Measurements from ENCODE around the gene GPR42. TPM values are rescaled to one million over a fixed set of nuclear protein-coding genes. Genes with fewer than 3 reads are reported as not detected.

The GPR42 gene
- total RNA-seq, 1 experiment from 2014 or later, result not detected

- Histone ChIP-seq H3K27ac (ENCODE audit: low read depth, low read length, poor library complexity, severe bottlenecking) (no peak overlapping the region), H3K9me3 (ENCODE audit: low read depth, low read length, poor library complexity, severe bottlenecking) (peaks cover 5% of the 10 kb centered on the region), H3K27me3 (replicated peaks; ENCODE audit: insufficient read depth, low read depth, low read length, poor library complexity) (peaks cover 5% of the 10 kb centered on the region), H3K36me3 (ENCODE audit: insufficient read depth, low read length, poor library complexity, severe bottlenecking) (no peaks in the 10 kb centered on the region), H3K4me3 (ENCODE audit: low read depth, low read length, poor library complexity, severe bottlenecking) (no peak overlapping the region), H3K4me1 (ENCODE audit: insufficient read depth, low read length, poor library complexity, severe bottlenecking) (peaks cover 4% of the 10 kb centered on the region)
- ChIA-PET POLR2A (ENCODE audit: low non-redundant PET) (no interaction called here), CTCF (no interaction called here)
- BruUV-seq (replicated peaks), result no TSS peak
- no peak for DNase-seq (ENCODE audit: low spot score)
- intact Hi-C loops (cut with micrococcal nuclease; ENCODE audit: unreplicated experiment), result no loop called here
- no peak for TF ChIP-seq CTCF (conservative IDR thresholded peaks at IDR 0.05; ENCODE audit: low read depth, low read length)
- no peak for TF ChIP-seq EZH2 (IDR thresholded peaks at IDR 0.05; ENCODE audit: borderline replicate concordance, low read depth, low read length, poor library complexity, severe bottlenecking)
Observed at GRCh38 chr19:35380450-35381124, 9.7 kb downstream of the GPR42 start.

- TF ChIP-seq CTCF (conservative IDR thresholded peaks at IDR 0.05; ENCODE audit: low read depth, low read length) (no peak), EZH2 (IDR thresholded peaks at IDR 0.05; ENCODE audit: borderline replicate concordance, low read depth, low read length, poor library complexity, severe bottlenecking) (no peak)
- no peak for DNase-seq (ENCODE audit: low spot score)
- H3K9me3 ChIP-seq (ENCODE audit: low read depth, low read length, poor library complexity, severe bottlenecking), result peaks cover 11% of the 10 kb centered on the region
- peaks cover 5% of the 10 kb centered on the region for H3K27me3 ChIP-seq (replicated peaks; ENCODE audit: insufficient read depth, low read depth, low read length, poor library complexity)
- ChIA-PET POLR2A (ENCODE audit: low non-redundant PET) (no interaction called here), CTCF (no interaction called here)
- no peak overlapping the region for H3K27ac ChIP-seq (ENCODE audit: low read depth, low read length, poor library complexity, severe bottlenecking)
- H3K36me3 ChIP-seq (ENCODE audit: insufficient read depth, low read length, poor library complexity, severe bottlenecking), result no peaks in the 10 kb centered on the region
- no peak overlapping the region for H3K4me3 ChIP-seq (ENCODE audit: low read depth, low read length, poor library complexity, severe bottlenecking)
- intact Hi-C loops (cut with micrococcal nuclease; ENCODE audit: unreplicated experiment), result no loop called here
- H3K4me1 ChIP-seq (ENCODE audit: insufficient read depth, low read length, poor library complexity, severe bottlenecking), result peaks cover 4% of the 10 kb centered on the region
- BruUV-seq (replicated peaks), result no TSS peak
Observed at GRCh38 chr19:35381318-35381717, 10.4 kb downstream of the GPR42 start.

GRCh38 chr19:35381926-35382325, 11.1 kb downstream of the GPR42 start:
- ChIA-PET CTCF (no interaction called here), POLR2A (ENCODE audit: low non-redundant PET) (no interaction called here)

More at GRCh38 chr19:35381926-35382325, 11.1 kb downstream of the GPR42 start:
- Histone ChIP-seq H3K36me3 (ENCODE audit: insufficient read depth, low read length, poor library complexity, severe bottlenecking) (no peaks in the 10 kb centered on the region), H3K27ac (ENCODE audit: low read depth, low read length, poor library complexity, severe bottlenecking) (no peak overlapping the region), H3K4me3 (ENCODE audit: low read depth, low read length, poor library complexity, severe bottlenecking) (no peak overlapping the region), H3K27me3 (replicated peaks; ENCODE audit: insufficient read depth, low read depth, low read length, poor library complexity) (peaks cover 5% of the 10 kb centered on the region), H3K4me1 (ENCODE audit: insufficient read depth, low read length, poor library complexity, severe bottlenecking) (peaks cover 4% of the 10 kb centered on the region), H3K9me3 (ENCODE audit: low read depth, low read length, poor library complexity, severe bottlenecking) (peaks cover 16% of the 10 kb centered on the region)
- TF ChIP-seq EZH2 (IDR thresholded peaks at IDR 0.05; ENCODE audit: borderline replicate concordance, low read depth, low read length, poor library complexity, severe bottlenecking), result no peak
- TF ChIP-seq CTCF (conservative IDR thresholded peaks at IDR 0.05; ENCODE audit: low read depth, low read length), result no peak
- intact Hi-C loops (cut with micrococcal nuclease; ENCODE audit: unreplicated experiment), result no loop called here
- no peak for DNase-seq (ENCODE audit: low spot score)
- no TSS peak for BruUV-seq (replicated peaks)
